GM12872 (cell line): ENCODE data around the gene PKD1L1.

Experiments
- CTCF ChIP-seq: IDR thresholded peaks from 3 replicates; pipeline ENCODE4 v1.5.1; 2011; ENCODE audit warnings: low read depth, mild to moderate bottlenecking, low read length, moderate library complexity; ENCODE audit not compliant: insufficient read depth

Gene PKD1L1

GRCh38 chr7:47896809-47897423 lies 51.4 kb downstream of the PKD1L1 start:
- no peak for TF ChIP-seq CTCF

- TF ChIP-seq CTCF = no peak
Observed at GRCh38 chr7:47895026-47895425, 53.2 kb downstream of the PKD1L1 start.

GRCh38 chr7:47893721-47894365 lies 54.4 kb downstream of the PKD1L1 start:
- no peak for TF ChIP-seq CTCF

DNA sequence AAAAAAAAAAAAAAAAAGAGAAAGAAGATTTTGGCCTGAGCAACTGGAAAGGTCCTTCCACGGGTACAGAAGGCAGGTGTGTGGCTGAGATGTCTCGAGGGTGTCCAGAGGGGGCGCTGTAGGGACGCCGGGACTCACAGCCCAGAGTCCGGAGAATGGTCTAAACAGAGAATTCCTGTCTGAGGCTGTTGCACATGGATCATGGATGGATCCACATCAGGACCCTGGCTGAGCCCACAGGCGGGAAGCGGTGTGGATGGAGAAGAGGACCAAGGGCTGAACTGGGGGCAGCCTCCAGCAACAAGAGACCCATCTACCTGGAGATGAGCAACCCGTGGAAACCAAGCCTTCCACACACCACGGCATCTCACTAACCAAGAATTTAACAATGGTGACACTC lies 55.0 kb downstream of the PKD1L1 start:
- peak; percentile 66 for TF ChIP-seq CTCF

DNA sequence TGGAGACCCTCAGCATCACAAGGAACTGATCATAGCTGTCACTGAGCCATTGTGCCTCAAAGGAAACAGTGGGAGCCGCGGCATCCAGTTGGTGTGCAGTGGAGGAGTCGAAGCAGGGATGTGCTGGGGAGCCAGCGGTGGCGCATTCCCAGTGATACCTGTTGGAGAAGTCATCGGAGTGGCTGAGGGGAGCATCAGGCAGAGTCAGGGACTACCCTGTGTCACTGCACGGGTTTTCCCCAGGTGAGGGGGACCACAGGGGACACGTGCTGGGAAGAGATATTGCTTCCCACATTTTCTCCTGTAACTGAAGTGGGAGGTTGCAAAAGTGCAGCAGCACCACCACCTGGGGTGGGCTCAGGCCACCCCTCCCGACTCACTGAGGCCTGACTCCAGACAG lies 57.7 kb downstream of the PKD1L1 start:
- TF ChIP-seq CTCF = no peak

DNA sequence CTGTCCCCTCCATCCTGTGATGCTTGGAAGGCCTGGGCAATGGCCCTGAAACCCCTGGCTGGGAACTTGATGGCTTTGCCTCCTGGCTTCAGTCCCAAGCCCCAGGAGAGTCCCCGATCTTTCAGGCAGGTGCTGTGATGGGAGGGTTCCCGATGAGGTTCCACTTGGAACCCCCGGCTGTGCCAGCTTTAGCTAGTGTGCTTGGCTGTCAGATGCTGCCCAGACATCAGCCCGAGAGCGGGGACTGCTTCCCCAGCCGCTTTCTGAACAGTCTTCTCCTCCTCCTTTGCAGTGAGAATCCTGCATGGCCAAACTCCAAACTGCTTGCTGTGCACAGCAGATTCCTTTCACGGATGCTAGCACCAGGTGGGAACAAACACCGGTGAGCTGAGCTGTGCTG lies 58.1 kb downstream of the PKD1L1 start:
- TF ChIP-seq CTCF = no peak

GRCh38 chr7:47889723-47890122 lies 58.5 kb downstream of the PKD1L1 start:
- TF ChIP-seq CTCF = no peak
